Fibroblast of mammary gland (primary cell): ENCODE results near the gene NUDT11.
"Not testable (repeated sequence)": the region's sequence is repeated elsewhere in the genome, so short reads cannot be mapped to it uniquely, and the experiment has no call there.

Experiments
- DNase-seq: peaks from one replicate; pipeline ENCODE4 v3.0.0-alpha.2; 2010; ENCODE audit warnings: low read depth
- H3K4me3 ChIP-seq: 2 replicates; pipeline ENCODE4 v1.5.1; 2011; ENCODE audit warnings: low read depth, mild to moderate bottlenecking, low read length, moderate library complexity; ENCODE audit not compliant: control insufficient read depth
- CTCF ChIP-seq: conservative IDR thresholded peaks from 2 replicates; pipeline ENCODE4 v1.5.1; 2011; ENCODE audit warnings: low read depth, low read length, inconsistent platforms; ENCODE audit not compliant: control insufficient read depth, insufficient read depth

NUDT11 gene

GRCh38 chrX:51496501-51497291 lies at the start of gene NUDT11:
TSS of gene NUDT11 (minus strand) at chrX:51496592. CDS start at chrX:51496444, 148 bp downstream.
- DNase-seq = peak; percentile 69

GRCh38 chrX:51520393-51520792 lies 24.0 kb upstream of the NUDT11 start:
- no peak for DNase-seq
- TF ChIP-seq CTCF = no peak
- no peak overlapping the region for H3K4me3 ChIP-seq

More at GRCh38 chrX:51496501-51497291, at the start of gene NUDT11:
- peak within 1 kb of the TSS; percentile 51 for H3K4me3 ChIP-seq
- no peak for TF ChIP-seq CTCF

GRCh38 chrX:51519131-51519530 lies 22.7 kb upstream of the NUDT11 start:
- DNase-seq, H3K4me3 ChIP-seq: not testable (repeated sequence)

GRCh38 chrX:51507551-51507950 lies 11.2 kb upstream of the NUDT11 start:
- no peak for TF ChIP-seq CTCF
- DNase-seq = no peak

GRCh38 chrX:51495701-51496488 lies 497 bp downstream of the NUDT11 start:
- peak overlapping the region; percentile 51 for H3K4me3 ChIP-seq

More at GRCh38 chrX:51507551-51507950, 11.2 kb upstream of the NUDT11 start:
- no peak overlapping the region for H3K4me3 ChIP-seq

GRCh38 chrX:51494409-51494808 lies 2.0 kb downstream of the NUDT11 start:
- peak; percentile 36 for TF ChIP-seq CTCF
- no peak overlapping the region for H3K4me3 ChIP-seq
- peak; percentile 19 for DNase-seq

More at GRCh38 chrX:51495701-51496488, 497 bp downstream of the NUDT11 start:
- peak; percentile 30 for DNase-seq

GRCh38 chrX:51487960-51488267 lies 8.5 kb downstream of the NUDT11 start:
- no peak overlapping the region for H3K4me3 ChIP-seq
- no peak for TF ChIP-seq CTCF
- peak; percentile 7 for DNase-seq
